Epithelial cell of esophagus (primary cell): ENCODE data around the gene MYOM3.
A peak's percentile ranks its signal among the peaks of the same experiment; 100 is the strongest.

ENCODE experiments used
- DNase-seq: peaks from one replicate; pipeline ENCODE4 v3.0.0; 2010; ENCODE audit warnings: low read depth
- H3K4me3 ChIP-seq: 2 replicates; pipeline ENCODE4 v1.5.1; 2011; ENCODE audit warnings: mild to moderate bottlenecking, low read length, control low read depth
- CTCF ChIP-seq: IDR thresholded peaks from 2 replicates; pipeline ENCODE4 v1.5.1; 2011; ENCODE audit warnings: low read depth, mild to moderate bottlenecking, low read length, control low read depth, inconsistent platforms; ENCODE audit not compliant: insufficient read depth; ENCODE audit errors: missing control alignments

The MYOM3 gene

GRCh38 chr1:24092979-24093378 lies 19.0 kb downstream of the MYOM3 start:
- H3K4me3 ChIP-seq: no peak overlapping the region
- no peak for DNase-seq
- TF ChIP-seq CTCF: no peak

GRCh38 chr1:24091971-24092482 lies 19.9 kb downstream of the MYOM3 start:
- TF ChIP-seq CTCF: no peak

GRCh38 chr1:24090736-24091135 lies 21.2 kb downstream of the MYOM3 start:
- DNase-seq: no peak
- no peak for TF ChIP-seq CTCF
- H3K4me3 ChIP-seq: no peak overlapping the region

More at GRCh38 chr1:24091971-24092482, 19.9 kb downstream of the MYOM3 start:
- no peak overlapping the region for H3K4me3 ChIP-seq
- DNase-seq: no peak

DNA sequence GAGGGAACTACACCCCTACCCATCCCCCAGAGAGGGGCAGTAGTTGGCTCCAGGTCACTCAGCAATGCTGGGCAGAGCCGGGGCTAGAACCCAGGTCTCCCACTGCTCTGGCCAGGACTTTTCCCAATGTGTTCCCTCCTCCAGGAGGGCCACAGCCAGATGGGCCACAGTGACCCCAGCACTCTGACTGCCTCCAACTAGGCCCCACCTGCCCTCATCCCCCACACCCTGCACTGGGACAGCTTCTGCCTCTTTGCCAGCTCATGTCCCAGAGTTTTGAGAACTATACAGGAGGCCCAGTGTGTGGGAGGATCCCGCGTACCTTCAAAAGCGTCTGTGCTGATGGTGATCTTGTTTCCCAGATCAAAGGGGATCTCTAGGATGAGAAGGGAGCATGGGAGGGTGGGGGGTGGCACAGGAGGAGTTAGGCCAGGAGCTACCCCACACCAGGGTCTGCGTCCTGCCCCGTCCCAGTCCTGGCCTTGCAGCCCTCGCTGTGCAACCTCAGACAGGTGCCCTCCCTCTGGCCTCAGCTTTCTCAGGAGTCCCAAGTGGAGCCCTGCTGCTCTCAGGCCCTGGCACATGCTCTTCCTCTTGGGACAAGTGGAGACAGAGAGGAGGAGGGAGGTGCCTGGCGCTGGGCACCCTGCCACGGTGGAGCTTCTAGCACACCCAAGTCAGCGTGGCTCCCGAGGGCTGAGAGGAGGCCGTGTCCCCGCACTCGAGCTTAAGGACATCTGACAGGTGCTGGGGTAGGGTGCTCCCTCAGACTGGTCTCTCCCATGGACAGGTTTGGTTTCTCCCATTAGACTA lies 22.0 kb downstream of the MYOM3 start:
- no peak overlapping the region for H3K4me3 ChIP-seq
- peak; percentile 32 for DNase-seq
- TF ChIP-seq CTCF: no peak

DNA sequence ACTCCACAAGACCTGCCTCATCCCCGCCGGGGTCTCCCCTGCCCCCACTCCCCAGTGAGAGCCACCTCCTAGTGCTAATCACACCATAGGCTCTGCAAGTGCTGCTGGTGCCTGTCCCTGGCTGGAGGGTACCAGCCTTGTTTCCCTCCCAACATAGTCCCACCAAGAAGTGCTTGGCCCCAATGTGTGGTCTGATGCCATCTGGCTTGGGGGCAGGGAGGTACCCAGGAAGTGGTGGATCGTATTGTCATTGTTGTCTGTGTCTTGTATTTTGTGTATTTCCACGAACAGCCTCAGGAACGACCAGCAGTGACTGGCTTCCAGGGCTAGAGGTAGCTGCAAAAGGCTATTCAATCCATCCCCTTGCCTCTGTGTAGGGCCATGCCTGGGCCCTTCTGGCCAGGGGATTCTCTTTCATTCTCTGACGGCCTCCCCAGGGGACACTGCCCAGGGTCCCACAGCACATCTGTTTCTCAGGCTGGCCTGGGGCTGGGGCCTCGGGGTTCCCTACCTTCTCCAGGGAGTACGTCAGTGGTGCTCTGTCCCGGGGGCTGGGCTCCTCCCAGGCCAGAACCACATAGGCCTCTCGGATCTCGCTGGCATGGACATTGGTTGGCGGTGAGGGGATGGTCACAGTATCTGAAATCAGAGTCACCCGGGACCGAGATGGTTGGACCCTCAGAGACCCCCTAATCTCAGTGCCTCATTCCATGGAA lies 22.8 kb downstream of the MYOM3 start:
- no peak for TF ChIP-seq CTCF
- H3K4me3 ChIP-seq: no peak overlapping the region
- no peak for DNase-seq

DNA sequence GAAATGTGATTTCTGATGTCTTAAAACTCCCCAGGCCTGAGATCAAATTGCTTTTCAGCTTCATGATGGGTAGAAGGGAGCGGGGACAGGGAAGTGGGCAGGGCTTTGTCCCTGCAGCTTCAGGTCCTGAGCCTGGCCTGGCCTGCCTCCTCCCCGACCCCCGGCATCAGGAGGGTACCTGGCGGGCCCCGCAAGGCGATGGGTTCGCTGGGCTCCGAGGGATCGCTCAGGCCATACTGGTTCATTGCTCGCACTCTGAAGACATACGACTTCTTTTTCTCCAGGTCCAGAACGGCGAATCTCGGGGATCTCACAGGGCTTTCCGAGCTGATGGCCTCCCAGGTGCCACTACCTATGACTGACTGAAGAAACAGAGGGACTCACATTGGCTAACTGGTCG lies 25.5 kb downstream of the MYOM3 start:
- no peak for DNase-seq
- no peak overlapping the region for H3K4me3 ChIP-seq
- no peak for TF ChIP-seq CTCF

GRCh38 chr1:24085546-24085945 lies 26.4 kb downstream of the MYOM3 start:
- TF ChIP-seq CTCF: no peak
- H3K4me3 ChIP-seq: no peak overlapping the region
- no peak for DNase-seq
